GM21360 (cell line): ENCODE data around the gene AMIGO1.

Source experiments
- ATAC-seq: cut with Tn5 transposase; IDR thresholded peaks from one replicate; pipeline ENCODE4 v1.9.1; 2021; ENCODE audit warnings: mild to moderate bottlenecking, moderate library complexity; ENCODE audit not compliant: unreplicated experiment

Gene AMIGO1

GRCh38 chr1:109534307-109534858 is 24.9 kb upstream of the AMIGO1 start:
- no peak for ATAC-seq

- no peak for ATAC-seq
Observed at GRCh38 chr1:109532365-109533136, 23.0 kb upstream of the AMIGO1 start.

GRCh38 chr1:109531826-109532364 is 22.4 kb upstream of the AMIGO1 start:
- ATAC-seq = no peak

GRCh38 chr1:109531380-109531779 is 21.9 kb upstream of the AMIGO1 start:
- ATAC-seq = no peak

GRCh38 chr1:109530457-109531087 is 21.0 kb upstream of the AMIGO1 start:
- no peak for ATAC-seq

- ATAC-seq = no peak
Observed at GRCh38 chr1:109529881-109530456, 20.4 kb upstream of the AMIGO1 start.

- no peak for ATAC-seq
Observed at GRCh38 chr1:109528712-109529111, 19.2 kb upstream of the AMIGO1 start.

- no peak for ATAC-seq
Observed at GRCh38 chr1:109527846-109528695, 18.5 kb upstream of the AMIGO1 start.

GRCh38 chr1:109527098-109527811 is 17.7 kb upstream of the AMIGO1 start:
- ATAC-seq = peak; percentile 54

- no peak for ATAC-seq
Observed at GRCh38 chr1:109523706-109524105, 14.2 kb upstream of the AMIGO1 start.

- no peak for ATAC-seq
Observed at GRCh38 chr1:109522026-109522425, 12.5 kb upstream of the AMIGO1 start.

GRCh38 chr1:109521002-109521951 is 11.8 kb upstream of the AMIGO1 start:
- ATAC-seq = no peak

- ATAC-seq = no peak
Observed at GRCh38 chr1:109517337-109517736, 7.8 kb upstream of the AMIGO1 start.

- ATAC-seq = no peak
Observed at GRCh38 chr1:109516872-109517271, 7.3 kb upstream of the AMIGO1 start.

GRCh38 chr1:109514846-109515245 is 5.3 kb upstream of the AMIGO1 start:
- no peak for ATAC-seq

- ATAC-seq = no peak
Observed at GRCh38 chr1:109513110-109513710, 3.7 kb upstream of the AMIGO1 start.

- ATAC-seq = no peak
Observed at GRCh38 chr1:109508873-109509175, 703 bp downstream of the AMIGO1 start.

GRCh38 chr1:109508001-109508872 is 1.3 kb downstream of the AMIGO1 start:
- ATAC-seq = no peak
